HFFc6 (cell line): ENCODE measurements around the gene RAX2. TPM values are rescaled to one million over a fixed set of nuclear protein-coding genes. Genes with fewer than 3 reads are reported as not detected.
"Not testable (repeated sequence)": the region's sequence is repeated elsewhere in the genome, so short reads cannot be mapped to it uniquely, and the experiment has no call there.

Source experiments
- DNase-seq: peaks from one replicate; pipeline ENCODE4 v3.0.0-alpha.2; 2018
- H3K27ac Mint-ChIP-seq: 2 replicates; pipeline ENCODE4 v1.8.0; 2020; ENCODE audit warnings: mild to moderate bottlenecking, mixed read lengths
- H3K27me3 Mint-ChIP-seq: 2 replicates; pipeline ENCODE4 v1.8.0; 2021; ENCODE audit warnings: mild to moderate bottlenecking, moderate library complexity, mixed read lengths; ENCODE audit not compliant: insufficient read depth
- H3K36me3 Mint-ChIP-seq: 2 replicates; pipeline ENCODE4 v1.8.0; 2021; ENCODE audit warnings: low read depth, mixed read lengths
- H3K4me1 Mint-ChIP-seq: 2 replicates; pipeline ENCODE4 v1.8.0; 2020; ENCODE audit warnings: low read depth, mixed read lengths
- H3K4me3 Mint-ChIP-seq: 2 replicates; pipeline ENCODE4 v1.8.0; 2020; ENCODE audit warnings: mild to moderate bottlenecking, moderate library complexity, mixed read lengths
- H3K9me3 Mint-ChIP-seq: 2 replicates; pipeline ENCODE4 v1.8.0; 2020; ENCODE audit warnings: mild to moderate bottlenecking, mixed read lengths
- CTCF ChIP-seq: fragments of 200-600 bp; sonication (generic); IDR thresholded peaks from 2 replicates; pipeline ENCODE4 v1.5.0; 2021; ENCODE audit warnings: antibody characterized with exemption, mild to moderate bottlenecking
- total RNA-seq, 6 experiments: library from RNA; stranded (reverse); fragmentation: NEBNext Ultra II Directional; extraction: Animal tissue kit (Norgen Biotek cat#: 25700); gene quantifications; 2 replicates in 1 of 6; 3 replicates in 5 of 6; pipeline ENCODE4 v1.2.3, GENCODE V29; 2021

Gene RAX2
- total RNA-seq, 6 experiments from 2014 or later: not detected

GRCh38 chr19:3768748-3769099 is 3.3 kb downstream of the RAX2 start:
- Mint-ChIP-seq H3K9me3 (no peaks in the 10 kb centered on the region), H3K27ac (no peak overlapping the region), H3K4me3 (no peak overlapping the region), H3K36me3 (peaks cover 4% of the 10 kb centered on the region; the same call in 1 of the 2 replicates), H3K27me3 (peaks cover 2% of the 10 kb centered on the region), H3K4me1 (no peaks in the 10 kb centered on the region)
- no peak for DNase-seq
- TF ChIP-seq CTCF: no peak

GRCh38 chr19:3768015-3768747 is 3.8 kb downstream of the RAX2 start:
- Mint-ChIP-seq H3K4me1 (peaks cover 3% of the 10 kb centered on the region), H3K27ac (no peak overlapping the region)

GRCh38 chr19:3767050-3767449 is 5.0 kb downstream of the RAX2 start:
- Mint-ChIP-seq H3K27ac (no peak overlapping the region), H3K4me3 (no peak overlapping the region), H3K27me3 (no peaks in the 10 kb centered on the region; the same call in 1 of the 2 replicates), H3K4me1 (peaks cover 9% of the 10 kb centered on the region), H3K9me3 (no peaks in the 10 kb centered on the region), H3K36me3 (peaks cover 10% of the 10 kb centered on the region; the same call in 1 of the 2 replicates)
- TF ChIP-seq CTCF: no peak
- no peak for DNase-seq

More at GRCh38 chr19:3768015-3768747, 3.8 kb downstream of the RAX2 start:
- no peaks in the 10 kb centered on the region for H3K9me3 Mint-ChIP-seq
- no peak for DNase-seq
- peaks cover 6% of the 10 kb centered on the region; the same call in 1 of the 2 replicates for H3K36me3 Mint-ChIP-seq
- no peak for TF ChIP-seq CTCF
- H3K4me3 Mint-ChIP-seq: no peak overlapping the region
- H3K27me3 Mint-ChIP-seq: no peaks in the 10 kb centered on the region; the same call in 1 of the 2 replicates

DNA sequence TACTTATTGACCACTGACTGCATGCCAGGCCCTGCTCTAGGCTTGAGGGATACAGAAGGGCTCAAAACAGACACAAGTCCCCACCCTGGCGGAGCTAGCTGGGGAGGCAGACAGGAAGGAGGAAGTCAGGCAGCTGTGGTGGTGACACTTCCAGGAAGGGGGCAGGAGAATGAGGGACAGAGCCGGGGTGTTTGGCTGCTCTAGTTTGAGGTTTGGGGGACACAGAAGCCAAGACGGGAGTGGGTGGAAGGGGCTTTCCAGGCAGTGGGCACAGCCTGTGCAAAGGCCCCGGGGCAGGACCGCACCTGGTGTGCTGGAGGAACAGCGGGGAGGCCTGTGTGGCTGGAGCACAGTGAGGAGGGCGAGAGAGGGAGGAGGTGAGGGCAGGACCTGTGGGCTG is 5.5 kb downstream of the RAX2 start:
- peaks cover 14% of the 10 kb centered on the region for H3K4me1 Mint-ChIP-seq
- no peak overlapping the region for H3K4me3 Mint-ChIP-seq
- H3K27me3 Mint-ChIP-seq: no peaks in the 10 kb centered on the region; the same call in 1 of the 2 replicates
- peaks cover 10% of the 10 kb centered on the region; the same call in 1 of the 2 replicates for H3K36me3 Mint-ChIP-seq
- H3K9me3 Mint-ChIP-seq: no peaks in the 10 kb centered on the region
- H3K27ac Mint-ChIP-seq: no peak overlapping the region
- DNase-seq: no peak
- TF ChIP-seq CTCF: no peak

- H3K4me3 Mint-ChIP-seq, DNase-seq, H3K9me3 Mint-ChIP-seq, H3K27ac Mint-ChIP-seq, H3K27me3 Mint-ChIP-seq, H3K36me3 Mint-ChIP-seq: not testable (repeated sequence)
- H3K4me1 Mint-ChIP-seq: peaks cover 16% of the 10 kb centered on the region
Measured at GRCh38 chr19:3765757-3766156, 6.3 kb downstream of the RAX2 start.

- Mint-ChIP-seq H3K27me3 (peaks cover 1% of the 10 kb centered on the region; the same call in 1 of the 2 replicates), H3K4me1 (peaks cover 16% of the 10 kb centered on the region), H3K9me3 (no peaks in the 10 kb centered on the region), H3K27ac (no peak overlapping the region), H3K36me3 (peaks cover 10% of the 10 kb centered on the region; the same call in 1 of the 2 replicates), H3K4me3 (no peak overlapping the region)
- no peak for TF ChIP-seq CTCF
- DNase-seq: no peak
Measured at GRCh38 chr19:3765121-3765520, 6.9 kb downstream of the RAX2 start.
